Renal pelvis (tissue), 4 donors: Measurements from ENCODE around the gene GPX2. TPM values are rescaled to one million over a fixed set of nuclear protein-coding genes. Genes with fewer than 3 reads are reported as not detected.
"Not testable (repeated sequence)": the region's sequence is repeated elsewhere in the genome, so short reads cannot be mapped to it uniquely, and the experiment has no call there.

ENCODE experiments used
- DNase-seq: peaks from one replicate; pipeline ENCODE4 v3.0.0-alpha.2; 2013
- polyA plus RNA-seq, 3 donors: library from polyadenylated mRNA; unstranded; fragments of 120-200 nt; gene quantifications; one replicate each; pipeline ENCODE4 v1.2.1, GENCODE V29; 2013; ENCODE audit not compliant: insufficient read length in 3 of 3

GPX2 gene
- polyA plus RNA-seq, 3 donors, result 1.1 to 2.2 (median 1.1) TPM

DNA sequence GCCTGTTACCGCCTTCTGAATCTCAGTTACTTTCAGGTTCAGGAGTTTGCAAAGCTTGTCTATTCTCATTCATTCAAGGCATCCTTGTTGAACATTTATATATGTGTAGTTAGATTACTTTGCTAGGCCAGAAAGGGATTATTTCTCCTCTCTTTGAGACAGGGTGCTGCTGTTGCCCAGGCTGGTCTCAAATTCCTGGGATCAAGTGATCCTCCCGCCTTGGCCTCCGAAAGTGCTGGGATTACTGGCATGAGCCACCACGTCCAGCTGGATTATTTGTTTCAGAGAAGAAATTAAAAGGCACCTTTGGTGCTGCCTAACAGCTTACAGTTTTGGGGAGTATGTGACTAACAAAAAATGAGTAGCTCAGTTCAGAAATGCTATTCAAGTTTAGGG lies 27.5 kb downstream of the GPX2 start:
- DNase-seq, result no peak

DNA sequence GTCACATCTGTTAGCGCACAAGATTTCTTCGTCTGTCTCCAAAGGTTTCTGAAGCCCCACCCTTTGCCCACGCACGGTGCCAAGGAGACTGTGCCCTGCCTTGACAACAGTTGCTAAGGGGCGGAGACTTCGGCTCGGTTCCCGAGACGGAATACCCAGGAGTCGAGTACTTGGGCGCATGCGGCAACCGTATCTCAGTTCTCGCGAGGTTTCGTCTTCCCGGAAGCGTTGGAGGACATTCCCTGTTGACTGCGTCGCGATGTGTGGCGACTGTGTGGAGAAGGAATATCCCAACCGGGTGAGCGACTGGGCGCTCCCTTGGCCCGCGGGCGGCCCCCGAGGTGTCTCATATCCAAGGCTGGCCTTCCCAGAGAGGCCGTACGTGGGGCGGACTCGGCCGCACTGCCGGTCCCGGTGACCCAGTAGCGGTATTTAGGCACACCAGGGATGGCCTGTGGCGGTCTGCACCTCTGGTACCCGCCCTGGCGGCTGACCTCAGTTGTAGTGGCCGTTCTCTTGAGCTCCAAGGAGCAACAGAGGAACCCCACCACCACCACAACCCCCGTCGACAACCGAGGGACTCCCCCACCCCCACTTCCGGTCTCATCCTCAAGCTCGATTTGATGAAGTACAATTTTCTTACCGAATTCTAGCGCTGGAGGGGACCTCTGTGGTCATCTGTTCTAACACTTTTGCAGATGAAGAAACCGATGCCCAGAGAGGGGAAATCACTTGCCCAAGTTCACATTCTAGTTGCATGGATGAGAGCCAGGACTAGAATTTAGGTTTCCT lies 28.1 kb downstream of the GPX2 start, which contains the start of gene CHURC1:
TSS of gene CHURC1 (plus strand) at position 219 of the 792 bp plus-strand sequence. CDS start at position 260, 41 bp downstream.
- peak; percentile 99 for DNase-seq

DNA sequence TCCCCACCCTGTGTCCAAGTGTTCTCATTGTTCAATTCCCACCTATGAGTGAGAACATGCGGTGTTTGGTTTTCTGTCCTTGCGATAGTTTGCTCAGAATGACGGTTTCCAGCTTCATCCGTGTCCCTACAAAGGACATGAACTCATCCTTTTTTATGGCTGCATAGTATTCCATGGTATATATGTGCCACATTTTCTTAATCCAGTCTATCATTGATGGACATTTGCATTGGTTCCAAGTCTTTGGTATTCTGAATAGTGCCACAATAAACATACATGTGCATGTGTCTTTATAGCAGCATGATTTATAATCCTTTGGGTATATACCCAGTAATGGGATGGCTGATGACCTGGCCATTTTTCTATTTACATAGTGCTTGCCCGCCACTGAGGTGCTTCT lies 29.1 kb downstream of the GPX2 start:
- DNase-seq, result not testable (repeated sequence)

DNA sequence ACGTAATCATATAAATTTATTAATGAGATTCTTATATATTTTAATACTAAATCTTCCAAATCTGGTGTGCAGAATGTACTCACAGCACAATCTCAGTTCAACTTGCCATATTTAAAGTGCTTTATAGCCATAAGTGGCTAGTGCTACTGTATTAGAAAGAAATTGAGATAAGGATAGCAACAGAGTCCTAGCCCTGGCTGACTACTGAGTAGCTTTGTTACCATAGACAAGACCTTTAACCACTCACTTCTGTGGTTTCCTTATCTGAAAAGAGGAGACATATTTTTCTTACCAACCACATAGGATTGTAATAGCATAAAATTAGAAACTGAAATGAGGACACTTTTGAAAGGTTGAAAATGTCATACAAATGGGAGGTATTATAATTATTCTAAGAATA lies 30.3 kb downstream of the GPX2 start:
- no peak for DNase-seq

DNA sequence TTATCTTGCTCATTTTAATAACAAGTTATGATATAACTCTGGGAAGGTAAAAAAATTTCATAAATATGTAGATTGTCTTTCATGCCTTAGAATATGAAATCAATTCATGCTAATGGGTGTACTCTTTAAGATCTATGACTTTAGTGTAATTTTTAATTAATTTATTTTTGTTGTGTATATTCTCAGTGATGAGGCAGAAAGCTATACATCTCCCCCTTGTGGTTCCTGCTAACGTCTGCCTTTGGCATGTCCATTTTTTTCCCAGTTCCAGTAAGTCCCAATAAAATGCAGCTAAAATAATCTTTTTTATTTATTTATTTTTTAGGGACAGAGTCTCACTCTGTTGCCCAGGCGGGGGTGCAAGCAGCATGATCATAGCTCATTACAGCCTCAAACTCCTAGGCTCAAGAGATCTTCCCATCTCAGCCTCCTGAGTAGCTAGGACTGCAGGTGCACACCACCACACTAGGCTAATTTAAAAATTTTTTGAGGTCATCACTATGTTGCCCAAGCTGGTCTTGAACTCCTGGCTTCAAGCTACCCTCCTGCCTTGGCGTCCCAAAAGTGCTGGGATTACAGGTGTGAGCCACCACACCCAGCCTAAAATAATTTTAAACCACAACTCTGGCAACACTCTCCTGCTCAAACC lies 31.6 kb downstream of the GPX2 start:
- no peak for DNase-seq

DNA sequence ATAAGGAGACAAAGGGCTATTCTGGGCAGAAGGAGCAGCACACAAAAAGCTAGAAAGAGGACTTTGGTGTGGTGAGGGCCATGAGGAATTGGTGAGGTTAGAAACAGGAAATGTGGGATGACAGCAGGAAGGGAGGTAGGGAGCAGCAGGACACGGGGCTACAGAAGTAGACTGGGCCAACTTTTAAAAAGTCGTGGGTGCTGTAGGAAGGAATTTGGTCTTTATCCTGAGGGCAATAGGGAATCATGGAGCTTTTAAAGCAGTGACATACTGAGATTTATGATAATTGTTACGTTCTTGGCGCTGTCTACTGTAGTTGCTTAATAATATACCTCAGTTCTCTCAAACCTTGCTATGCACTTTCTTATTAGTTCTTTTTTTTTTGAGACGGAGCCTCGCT lies 36.5 kb downstream of the GPX2 start:
- no peak for DNase-seq

DNA sequence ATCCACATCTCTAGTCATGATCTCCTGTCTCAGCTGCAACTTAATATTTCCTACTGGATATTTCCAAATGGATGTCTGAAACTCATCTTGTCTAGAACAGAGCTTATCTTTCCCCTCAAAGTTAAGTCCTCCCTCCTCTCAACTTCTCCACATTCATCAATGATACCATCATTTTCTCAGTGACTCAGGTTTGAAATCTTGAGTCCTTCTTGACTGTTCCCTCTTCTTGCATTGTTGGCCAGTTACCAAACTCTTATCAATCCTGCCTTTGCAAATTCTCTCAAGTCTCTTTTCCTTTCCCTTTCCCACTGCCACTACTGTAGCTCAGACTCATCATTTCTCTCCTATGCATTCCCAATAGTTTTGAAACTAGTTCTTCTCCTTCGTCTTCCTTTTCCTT lies 42.6 kb downstream of the GPX2 start:
- no peak for DNase-seq

DNA sequence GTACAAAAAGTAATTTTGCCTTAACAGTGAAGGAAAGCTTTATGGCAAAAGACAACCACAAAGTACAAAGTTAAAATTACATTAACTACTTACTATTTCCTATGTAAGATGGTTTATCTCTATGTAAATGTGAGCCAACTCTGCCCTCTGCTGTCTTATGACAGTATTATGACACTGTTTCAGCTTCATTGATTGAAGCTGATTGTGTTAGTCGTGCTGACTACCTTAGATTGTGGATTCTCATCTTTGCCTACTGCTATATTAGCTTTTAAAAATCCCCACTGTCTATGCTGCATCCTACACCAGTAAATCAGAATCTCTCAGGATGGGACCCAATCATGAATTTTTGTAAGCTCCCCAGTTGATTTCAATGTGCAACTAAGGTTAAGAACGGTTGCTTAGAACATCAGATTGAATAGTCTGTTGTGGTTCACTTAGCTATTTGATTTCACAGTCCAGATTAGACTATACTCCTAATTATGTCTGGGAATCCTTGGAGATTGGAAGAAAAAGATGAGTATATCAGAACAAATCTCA lies 50.6 kb downstream of the GPX2 start:
- peak; percentile 52 for DNase-seq

DNA sequence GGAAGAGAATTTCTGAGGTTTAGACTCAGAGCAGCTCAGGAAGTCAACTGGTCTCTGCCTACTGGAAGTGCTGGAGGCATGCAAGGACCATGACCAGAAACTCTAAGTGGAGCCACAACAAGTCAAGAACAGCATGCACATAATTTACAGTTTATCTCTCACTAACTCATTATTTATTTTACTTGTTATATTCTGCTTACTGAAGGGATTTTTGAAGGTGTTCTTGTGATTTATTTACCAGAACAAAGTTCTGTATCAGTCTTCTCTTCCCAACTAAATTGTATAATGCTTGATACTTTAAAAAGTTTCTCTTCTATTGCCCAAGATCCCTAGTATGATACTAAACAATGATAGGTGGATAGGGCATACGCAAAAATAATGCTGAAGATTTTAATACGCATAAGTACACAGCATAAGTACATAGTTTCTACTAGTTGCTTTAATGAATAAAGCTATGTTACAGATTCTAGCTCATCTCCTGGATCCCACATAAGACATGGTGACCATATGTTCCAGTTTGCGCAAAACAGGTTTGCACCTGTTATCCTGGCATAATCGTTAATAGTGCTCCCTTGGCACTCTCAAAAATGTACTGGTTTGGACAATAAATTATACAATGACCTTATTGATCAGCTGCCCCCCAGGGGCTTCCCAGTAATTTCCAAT lies 51.2 kb downstream of the GPX2 start:
- no peak for DNase-seq

DNA sequence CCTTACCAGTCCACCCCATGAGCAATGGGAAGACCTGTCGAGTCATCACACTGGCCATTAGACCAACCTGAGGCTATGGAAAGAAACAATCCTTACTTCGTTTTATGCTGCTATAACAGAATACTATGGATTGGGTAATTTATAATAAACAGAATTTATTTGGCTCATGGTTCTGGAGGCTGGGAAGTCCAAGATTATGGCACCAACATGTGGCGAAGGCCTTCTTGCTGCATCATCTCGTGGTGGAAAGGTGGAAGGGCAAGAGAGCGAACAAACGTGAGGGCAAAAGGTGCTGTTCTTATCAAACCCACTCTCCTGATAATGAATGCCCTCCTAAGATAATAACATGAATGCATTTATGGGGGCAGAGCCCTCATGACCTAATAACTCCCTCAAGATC lies 53.2 kb downstream of the GPX2 start:
- no peak for DNase-seq

Other genes with a start within 250 kb of the GPX2 start
- gene PLEKHG3, start 238.3 kb downstream of the GPX2 start, polyA plus RNA-seq, result 100 to 1,000 TPM in 1 of 3 donors, 10 to 100 TPM in 2; 92.1 to 109 (median 98.4) TPM
- gene SPTB, start 62.8 kb downstream of the GPX2 start, polyA plus RNA-seq, result 10 to 100 TPM; 15.5 to 18.8 (median 16.2) TPM
- 10 to 100 TPM; 50.4 to 51.6 (median 51.0) TPM for gene CHURC1, start 28.3 kb downstream of the GPX2 start, polyA plus RNA-seq
- 10 to 100 TPM; 23.9 to 25.3 (median 24.3) TPM for gene RAB15, start 29.6 kb upstream of the GPX2 start, polyA plus RNA-seq
- gene FNTB, start 44.1 kb upstream of the GPX2 start, polyA plus RNA-seq, result 10 to 100 TPM; 31.2 to 37.7 (median 36.7) TPM
- gene MAX, start 159.8 kb upstream of the GPX2 start, polyA plus RNA-seq, result 10 to 100 TPM; 53.6 to 61.6 (median 58.5) TPM